Measurements from ENCODE around the gene SELENOK. TPM values are rescaled to one million over a fixed set of nuclear protein-coding genes. Genes with fewer than 3 reads are reported as not detected.

SELENOK gene
- total RNA-seq, 1 donor from 2014 or later, result 31.9 TPM

GRCh38 chr3:53842436-53843194, 49.0 kb downstream of the SELENOK start:
- no peak for DNase-seq (ENCODE audit: low spot score)

GRCh38 chr3:53841296-53841695, 50.4 kb downstream of the SELENOK start:
- no peak for DNase-seq (ENCODE audit: low spot score)

GRCh38 chr3:53837331-53837730, 54.3 kb downstream of the SELENOK start:
- no peak for DNase-seq (ENCODE audit: low spot score)

GRCh38 chr3:53836084-53836872, 55.4 kb downstream of the SELENOK start:
- no peak for DNase-seq (ENCODE audit: low spot score)

- no peak for DNase-seq (ENCODE audit: low spot score)
These were observed 56.4 kb downstream of the SELENOK start for GRCh38 chr3:53835257-53835656.

GRCh38 chr3:53834429-53835095, 57.1 kb downstream of the SELENOK start:
- no peak for DNase-seq (ENCODE audit: low spot score)

Other genes with a start within 250 kb of the SELENOK start
- gene CHDH, start 45.4 kb downstream of the SELENOK start, total RNA-seq, result 0.60 TPM
- 0.65 TPM for gene IL17RB, start 45.3 kb downstream of the SELENOK start, total RNA-seq
- gene ACTR8, start 9.7 kb downstream of the SELENOK start, total RNA-seq, result 29.6 TPM
- gene CACNA2D3, start 230.7 kb upstream of the SELENOK start, total RNA-seq, result 8.3 TPM